Keratinocyte (primary cell): ENCODE results near the gene RBM38.

Experiments
- EZH2 ChIP-seq: IDR thresholded peaks from one replicate; pipeline ENCODE4 v1.6.1; 2012; ENCODE audit warnings: inconsistent platforms, mild to moderate bottlenecking, low read length, moderate library complexity
- TF ChIP-seq, protein P1 (sequence below), 3 experiments: IDR thresholded peaks in 1 of 3; conservative IDR thresholded peaks in 1 of 3; optimal IDR thresholded peaks in 1 of 3; 2 replicates in 2 of 3; 3 replicates in 1 of 3; pipeline versions ENCODE3 to v1.5.1; 2011; ENCODE audit warnings: low read length in 3 of 3, mild to moderate bottlenecking in 3 of 3, moderate library complexity in 2 of 3, control low read depth in 1 of 3, inconsistent platforms in 1 of 3; ENCODE audit not compliant: insufficient read depth in 2 of 3; ENCODE audit errors: extremely low read depth in 1 of 3

DNA sequence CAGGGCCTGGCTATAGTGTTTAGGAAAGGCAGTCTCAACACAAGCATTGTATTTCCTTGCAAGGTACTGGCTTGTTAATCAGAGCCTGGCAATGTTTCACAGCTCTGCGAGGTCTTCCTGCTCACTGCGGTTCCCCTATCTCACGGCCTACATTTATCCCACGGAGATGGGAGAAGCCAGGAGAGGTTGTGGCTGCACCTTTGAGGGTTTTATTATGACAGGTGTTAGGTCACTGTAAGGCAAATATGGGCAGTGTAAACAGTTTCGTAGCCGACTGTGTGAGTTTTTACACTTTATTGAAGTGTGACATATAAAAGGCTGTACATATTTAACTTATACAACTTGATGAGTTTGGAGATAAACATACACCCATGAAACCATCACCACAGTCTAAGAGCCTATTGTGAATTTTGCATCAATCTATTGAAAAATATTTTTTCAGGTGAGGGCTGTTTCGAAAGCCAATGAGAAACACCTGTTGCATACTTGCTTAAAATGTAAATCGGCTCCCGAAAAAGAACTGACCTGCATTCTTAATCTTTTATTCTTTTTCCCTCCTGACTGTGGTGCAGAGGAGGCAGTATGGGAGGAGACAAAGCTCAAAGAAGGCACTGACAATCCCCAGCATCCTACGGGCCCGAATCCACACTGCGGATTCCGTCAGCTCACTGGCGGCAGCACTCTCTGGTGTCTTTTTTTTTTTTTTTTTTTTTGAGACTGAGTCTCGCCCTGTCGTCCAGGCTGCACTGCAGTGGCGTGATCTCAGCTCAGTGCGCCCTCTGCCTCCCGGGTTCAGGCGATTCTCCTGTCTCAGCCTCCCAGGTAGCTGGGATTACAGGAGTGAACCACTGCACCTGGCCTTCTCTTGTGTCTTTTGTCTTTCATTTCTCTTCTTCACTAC is 7.5 kb upstream of the RBM38 start:
- TF ChIP-seq, protein P1, sequence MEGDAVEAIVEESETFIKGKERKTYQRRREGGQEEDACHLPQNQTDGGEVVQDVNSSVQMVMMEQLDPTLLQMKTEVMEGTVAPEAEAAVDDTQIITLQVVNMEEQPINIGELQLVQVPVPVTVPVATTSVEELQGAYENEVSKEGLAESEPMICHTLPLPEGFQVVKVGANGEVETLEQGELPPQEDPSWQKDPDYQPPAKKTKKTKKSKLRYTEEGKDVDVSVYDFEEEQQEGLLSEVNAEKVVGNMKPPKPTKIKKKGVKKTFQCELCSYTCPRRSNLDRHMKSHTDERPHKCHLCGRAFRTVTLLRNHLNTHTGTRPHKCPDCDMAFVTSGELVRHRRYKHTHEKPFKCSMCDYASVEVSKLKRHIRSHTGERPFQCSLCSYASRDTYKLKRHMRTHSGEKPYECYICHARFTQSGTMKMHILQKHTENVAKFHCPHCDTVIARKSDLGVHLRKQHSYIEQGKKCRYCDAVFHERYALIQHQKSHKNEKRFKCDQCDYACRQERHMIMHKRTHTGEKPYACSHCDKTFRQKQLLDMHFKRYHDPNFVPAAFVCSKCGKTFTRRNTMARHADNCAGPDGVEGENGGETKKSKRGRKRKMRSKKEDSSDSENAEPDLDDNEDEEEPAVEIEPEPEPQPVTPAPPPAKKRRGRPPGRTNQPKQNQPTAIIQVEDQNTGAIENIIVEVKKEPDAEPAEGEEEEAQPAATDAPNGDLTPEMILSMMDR (optimal IDR thresholded peaks at IDR 0.05 in 1 of 3, IDR thresholded peaks at IDR 0.05 in 1 of 3, conservative IDR thresholded peaks at IDR 0.05 in 1 of 3; ENCODE audit: extremely low read depth in 1 of 3, insufficient read depth in 2 of 3, low read length in 3 of 3), result no peak
- no peak for TF ChIP-seq EZH2
